GM18951 (cell line): ENCODE measurements around the gene UBE2F.

Experiments
- POLR2A ChIP-seq: IDR thresholded peaks from 4 replicates; pipeline ENCODE4 v1.6.1; 2011; ENCODE audit warnings: mild to moderate bottlenecking; ENCODE audit not compliant: insufficient read length, insufficient read depth; ENCODE audit errors: extremely low read depth
- in situ Hi-C: fragments of 300-500 bp; cut with MboI; formaldehyde crosslinking; loops from one replicate; pipeline ENCODE4 v1.12.0; 2022; ENCODE audit warnings: low sequenced_read_pairs, mixed read lengths, inconsistent platforms; ENCODE audit not compliant: unreplicated experiment

UBE2F gene

DNA sequence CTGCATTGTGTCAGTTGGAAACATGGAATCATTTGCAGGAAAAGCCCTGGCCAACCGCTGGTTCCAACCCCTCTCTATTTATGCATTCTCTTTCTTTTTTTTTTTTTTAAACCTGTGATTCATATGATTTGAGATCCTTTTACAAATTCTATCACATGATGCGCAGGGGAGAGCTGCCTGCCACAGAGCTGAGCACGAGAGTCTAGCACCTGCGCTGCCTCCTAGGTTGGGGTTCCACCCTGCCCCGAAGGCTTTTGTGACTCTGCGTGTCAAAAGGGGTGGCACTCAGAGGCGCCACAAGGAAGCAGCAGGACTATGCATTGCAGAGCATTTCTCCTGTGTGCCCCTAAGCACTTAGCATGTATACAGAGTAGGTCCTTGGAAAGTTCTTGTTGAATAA lies 116.0 kb downstream of the UBE2F start:
- no peak for TF ChIP-seq POLR2A
- in situ Hi-C loops, result no loop called here

GRCh38 chr2:238083919-238084318 lies 117.1 kb downstream of the UBE2F start:
- in situ Hi-C loops, result no loop called here

GRCh38 chr2:238084761-238085160 lies 117.9 kb downstream of the UBE2F start:
- no peak for TF ChIP-seq POLR2A
- in situ Hi-C loops, result no loop called here

More at GRCh38 chr2:238083919-238084318, 117.1 kb downstream of the UBE2F start:
- TF ChIP-seq POLR2A, result no peak

DNA sequence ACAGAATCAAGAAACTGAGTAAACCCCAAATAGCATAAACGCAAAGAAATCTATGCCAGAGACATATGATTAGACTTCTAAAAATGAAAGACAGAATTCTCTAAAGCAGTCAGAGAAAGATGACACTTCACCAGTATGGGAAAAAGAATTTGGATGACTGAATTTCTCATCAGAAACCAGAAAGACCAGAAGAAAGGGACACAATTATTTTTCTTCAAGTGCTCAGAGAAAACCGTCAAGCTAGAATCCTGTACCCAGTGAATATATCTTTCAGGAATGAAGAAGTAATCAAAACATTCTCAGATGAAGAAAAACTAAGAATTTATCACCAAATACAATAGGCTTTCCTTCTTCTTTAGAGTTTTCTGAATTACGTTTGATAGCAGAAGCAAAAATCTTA lies 119.1 kb downstream of the UBE2F start:
- TF ChIP-seq POLR2A, result no peak
- in situ Hi-C loops, result no loop called here

DNA sequence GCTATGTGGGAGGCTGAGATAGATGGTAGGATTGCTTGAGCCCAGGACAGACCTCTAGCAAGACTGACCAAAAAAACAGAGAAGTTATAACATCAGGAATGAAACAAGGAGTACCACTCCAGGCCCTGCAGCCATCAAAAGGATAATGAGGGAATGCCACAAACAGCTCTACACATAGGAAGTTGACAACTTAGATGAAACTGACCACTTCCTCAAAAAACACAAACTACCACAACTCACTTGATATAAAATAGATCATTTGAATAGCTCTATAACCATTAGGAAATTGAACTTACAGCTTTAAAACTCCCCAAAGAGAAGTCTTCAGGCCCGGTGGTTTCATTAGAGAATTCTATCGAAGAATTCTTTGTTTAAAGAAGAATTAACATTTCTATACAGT lies 120.4 kb downstream of the UBE2F start:
- in situ Hi-C loops, result no loop called here
- no peak for TF ChIP-seq POLR2A

GRCh38 chr2:238090887-238091286 lies 124.1 kb downstream of the UBE2F start:
- in situ Hi-C loops, result no loop called here
- no peak for TF ChIP-seq POLR2A

DNA sequence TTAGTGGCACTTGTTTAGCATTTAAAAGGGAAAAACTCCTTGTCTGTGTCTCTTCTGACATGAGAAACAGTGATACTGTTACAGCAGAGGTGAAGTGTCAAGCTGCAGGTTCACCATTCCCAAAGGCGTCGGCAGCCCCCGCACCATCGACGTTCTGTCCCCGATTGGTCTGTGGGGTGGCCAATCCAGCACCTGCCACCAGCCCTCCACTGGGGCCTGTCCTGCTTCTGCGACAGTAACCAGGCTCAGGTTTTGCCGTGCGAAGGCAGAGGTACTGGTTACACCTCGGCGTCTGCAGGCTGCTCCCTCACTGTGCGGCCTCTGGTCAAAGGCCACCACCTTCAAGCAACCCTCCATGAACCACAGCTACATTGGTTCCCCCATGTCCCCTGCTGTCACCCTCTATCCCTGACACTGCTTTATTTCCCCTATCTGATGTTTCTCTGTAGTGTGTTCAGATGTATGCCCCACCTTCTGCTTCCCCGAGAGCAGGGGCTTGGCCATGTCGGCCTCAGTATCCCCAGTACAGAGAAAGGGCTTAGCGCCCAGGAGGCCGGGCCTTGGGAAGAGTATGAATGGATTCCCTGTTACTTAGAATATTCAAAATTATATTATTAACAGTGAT lies 124.7 kb downstream of the UBE2F start:
- no peak for TF ChIP-seq POLR2A
- in situ Hi-C loops, result no loop called here
